ENCODE measurements around the gene SMC1B. TPM values are rescaled to one million over a fixed set of nuclear protein-coding genes. Genes with fewer than 3 reads are reported as not detected.

The SMC1B gene
- total RNA-seq, 1 donor from 2014 or later: not detected

- no peak overlapping the region for H3K27ac Mint-ChIP-seq (ENCODE audit: unreplicated experiment)
- H3K4me1 Mint-ChIP-seq (ENCODE audit: unreplicated experiment): peaks cover 37% of the 10 kb centered on the region
- H3K27me3 Mint-ChIP-seq (ENCODE audit: unreplicated experiment): peaks cover 10% of the 10 kb centered on the region
- no peaks in the 10 kb centered on the region for H3K9me3 Mint-ChIP-seq (ENCODE audit: unreplicated experiment)
- no peak overlapping the region for H3K4me3 Mint-ChIP-seq (ENCODE audit: unreplicated experiment)
- H3K36me3 Mint-ChIP-seq (ENCODE audit: low read depth, unreplicated experiment): no peaks in the 10 kb centered on the region
- no peak for DNase-seq (ENCODE audit: low spot score)
- TF ChIP-seq, protein P1, sequence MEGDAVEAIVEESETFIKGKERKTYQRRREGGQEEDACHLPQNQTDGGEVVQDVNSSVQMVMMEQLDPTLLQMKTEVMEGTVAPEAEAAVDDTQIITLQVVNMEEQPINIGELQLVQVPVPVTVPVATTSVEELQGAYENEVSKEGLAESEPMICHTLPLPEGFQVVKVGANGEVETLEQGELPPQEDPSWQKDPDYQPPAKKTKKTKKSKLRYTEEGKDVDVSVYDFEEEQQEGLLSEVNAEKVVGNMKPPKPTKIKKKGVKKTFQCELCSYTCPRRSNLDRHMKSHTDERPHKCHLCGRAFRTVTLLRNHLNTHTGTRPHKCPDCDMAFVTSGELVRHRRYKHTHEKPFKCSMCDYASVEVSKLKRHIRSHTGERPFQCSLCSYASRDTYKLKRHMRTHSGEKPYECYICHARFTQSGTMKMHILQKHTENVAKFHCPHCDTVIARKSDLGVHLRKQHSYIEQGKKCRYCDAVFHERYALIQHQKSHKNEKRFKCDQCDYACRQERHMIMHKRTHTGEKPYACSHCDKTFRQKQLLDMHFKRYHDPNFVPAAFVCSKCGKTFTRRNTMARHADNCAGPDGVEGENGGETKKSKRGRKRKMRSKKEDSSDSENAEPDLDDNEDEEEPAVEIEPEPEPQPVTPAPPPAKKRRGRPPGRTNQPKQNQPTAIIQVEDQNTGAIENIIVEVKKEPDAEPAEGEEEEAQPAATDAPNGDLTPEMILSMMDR (IDR thresholded peaks at IDR 0.05; ENCODE audit: unreplicated experiment): no peak
Observed at GRCh38 chr22:45314786-45315185, 98.6 kb downstream of the SMC1B start.

GRCh38 chr22:45314054-45314721, 99.2 kb downstream of the SMC1B start:
- H3K27me3 Mint-ChIP-seq (ENCODE audit: unreplicated experiment): peaks cover 10% of the 10 kb centered on the region
- no peak overlapping the region for H3K4me3 Mint-ChIP-seq (ENCODE audit: unreplicated experiment)
- H3K27ac Mint-ChIP-seq (ENCODE audit: unreplicated experiment): peak overlapping the region; percentile 79
- no peaks in the 10 kb centered on the region for H3K36me3 Mint-ChIP-seq (ENCODE audit: low read depth, unreplicated experiment)
- H3K4me1 Mint-ChIP-seq (ENCODE audit: unreplicated experiment): peaks cover 38% of the 10 kb centered on the region
- H3K9me3 Mint-ChIP-seq (ENCODE audit: unreplicated experiment): no peaks in the 10 kb centered on the region
- TF ChIP-seq, protein P1 (IDR thresholded peaks at IDR 0.05; ENCODE audit: unreplicated experiment): no peak
- no peak for DNase-seq (ENCODE audit: low spot score)

DNA sequence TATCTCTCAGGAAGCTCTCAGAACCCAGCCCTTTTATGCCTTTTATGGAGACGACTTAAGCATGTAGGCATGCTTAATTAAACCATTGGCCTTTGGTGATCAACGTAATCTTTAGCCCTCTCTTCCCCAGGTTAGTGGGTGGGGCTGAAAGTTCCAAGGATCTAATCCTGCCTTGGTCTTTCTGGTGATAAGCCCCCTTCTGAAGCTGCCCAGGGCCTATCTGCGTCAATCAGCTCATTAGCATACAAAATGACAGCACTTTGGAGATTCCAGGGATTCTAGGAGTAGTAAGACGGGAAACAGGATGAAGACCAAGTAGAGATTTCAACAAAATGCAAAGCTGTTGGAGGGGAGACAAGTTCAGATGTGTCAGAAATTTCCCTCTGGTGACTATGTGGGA, 100.5 kb downstream of the SMC1B start:
- H3K27ac Mint-ChIP-seq (ENCODE audit: unreplicated experiment): no peak overlapping the region
- peaks cover 39% of the 10 kb centered on the region for H3K4me1 Mint-ChIP-seq (ENCODE audit: unreplicated experiment)
- no peak overlapping the region for H3K4me3 Mint-ChIP-seq (ENCODE audit: unreplicated experiment)

GRCh38 chr22:45312415-45312814, 101.0 kb downstream of the SMC1B start:
- H3K27ac Mint-ChIP-seq (ENCODE audit: unreplicated experiment): no peak overlapping the region
- TF ChIP-seq, protein P1 (IDR thresholded peaks at IDR 0.05; ENCODE audit: unreplicated experiment): no peak
- peaks cover 3% of the 10 kb centered on the region for H3K36me3 Mint-ChIP-seq (ENCODE audit: low read depth, unreplicated experiment)
- H3K4me1 Mint-ChIP-seq (ENCODE audit: unreplicated experiment): peaks cover 39% of the 10 kb centered on the region
- peaks cover 16% of the 10 kb centered on the region for H3K27me3 Mint-ChIP-seq (ENCODE audit: unreplicated experiment)
- no peaks in the 10 kb centered on the region for H3K9me3 Mint-ChIP-seq (ENCODE audit: unreplicated experiment)
- H3K4me3 Mint-ChIP-seq (ENCODE audit: unreplicated experiment): no peak overlapping the region
- no peak for DNase-seq (ENCODE audit: low spot score)

More for the DNA sequence above, 100.5 kb downstream of the SMC1B start:
- peaks cover 3% of the 10 kb centered on the region for H3K36me3 Mint-ChIP-seq (ENCODE audit: low read depth, unreplicated experiment)
- H3K9me3 Mint-ChIP-seq (ENCODE audit: unreplicated experiment): no peaks in the 10 kb centered on the region
- DNase-seq (ENCODE audit: low spot score): no peak
- TF ChIP-seq, protein P1 (IDR thresholded peaks at IDR 0.05; ENCODE audit: unreplicated experiment): no peak
- H3K27me3 Mint-ChIP-seq (ENCODE audit: unreplicated experiment): peaks cover 16% of the 10 kb centered on the region

- peaks cover 39% of the 10 kb centered on the region for H3K4me1 Mint-ChIP-seq (ENCODE audit: unreplicated experiment)
- no peaks in the 10 kb centered on the region for H3K9me3 Mint-ChIP-seq (ENCODE audit: unreplicated experiment)
- DNase-seq (ENCODE audit: low spot score): no peak
- peaks cover 14% of the 10 kb centered on the region for H3K27me3 Mint-ChIP-seq (ENCODE audit: unreplicated experiment)
- H3K36me3 Mint-ChIP-seq (ENCODE audit: low read depth, unreplicated experiment): peaks cover 3% of the 10 kb centered on the region
- peak overlapping the region; percentile 62 for H3K27ac Mint-ChIP-seq (ENCODE audit: unreplicated experiment)
- TF ChIP-seq, protein P1 (IDR thresholded peaks at IDR 0.05; ENCODE audit: unreplicated experiment): no peak
- peak overlapping the region; percentile 89 for H3K4me3 Mint-ChIP-seq (ENCODE audit: unreplicated experiment)
Observed at GRCh38 chr22:45310977-45311531, 102.3 kb downstream of the SMC1B start.

Data from endothelial cell (in vitro differentiated cells).